HG03520 (cell line): Measurements from ENCODE around the gene ZNF385B.
"Not testable (repeated sequence)": the region's sequence is repeated elsewhere in the genome, so short reads cannot be mapped to it uniquely, and the experiment has no call there.

Experiments
- ATAC-seq: cut with Tn5 transposase; IDR thresholded peaks from one replicate; pipeline ENCODE4 v1.9.1; 2021; ENCODE audit warnings: mild to moderate bottlenecking, moderate library complexity; ENCODE audit not compliant: unreplicated experiment

The ZNF385B gene

GRCh38 chr2:179642462-179642861, 218.9 kb downstream of the ZNF385B start:
- no peak for ATAC-seq

DNA sequence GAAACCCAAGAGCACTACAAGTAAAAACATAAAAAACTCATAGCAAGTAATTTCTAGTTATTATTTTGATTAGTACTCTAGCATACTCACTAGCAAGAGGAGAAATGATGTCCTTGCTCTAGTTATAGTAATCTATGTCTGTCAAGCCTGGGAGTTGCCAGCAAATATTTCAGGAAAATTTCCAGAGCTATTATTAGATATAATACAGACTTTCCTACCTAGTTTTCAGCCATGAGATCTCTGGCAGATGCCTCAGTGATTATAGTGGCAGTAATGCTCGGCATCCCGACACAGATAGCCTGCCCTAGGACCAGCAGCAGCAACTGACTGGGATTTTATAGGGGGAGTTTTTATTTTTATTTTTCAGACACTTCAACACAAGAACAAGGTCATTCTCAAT, 224.4 kb downstream of the ZNF385B start:
- no peak for ATAC-seq

- no peak for ATAC-seq
Observed at GRCh38 chr2:179636100-179636980, 225.1 kb downstream of the ZNF385B start.

GRCh38 chr2:179631769-179632385, 229.5 kb downstream of the ZNF385B start:
- not testable (repeated sequence) for ATAC-seq

GRCh38 chr2:179629776-179630175, 231.6 kb downstream of the ZNF385B start:
- not testable (repeated sequence) for ATAC-seq

DNA sequence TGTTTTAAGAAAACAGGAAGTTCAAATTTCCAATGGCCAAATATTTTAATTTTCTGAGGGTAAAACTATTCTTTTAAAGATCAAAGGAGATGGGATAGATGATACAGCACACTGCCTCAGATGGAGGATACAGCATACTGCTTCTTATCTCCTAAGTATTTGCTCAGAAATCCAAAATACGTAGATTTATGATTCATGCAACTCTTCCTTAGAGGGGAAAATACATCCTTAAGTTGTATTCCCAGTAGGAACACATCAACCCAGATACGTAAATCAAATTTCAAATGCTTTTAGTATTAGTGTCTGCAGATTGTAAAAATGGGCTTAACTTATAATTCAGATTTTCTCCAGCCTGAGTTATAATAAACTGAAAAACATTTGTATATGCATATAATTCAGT, 235.2 kb downstream of the ZNF385B start:
- no peak for ATAC-seq

DNA sequence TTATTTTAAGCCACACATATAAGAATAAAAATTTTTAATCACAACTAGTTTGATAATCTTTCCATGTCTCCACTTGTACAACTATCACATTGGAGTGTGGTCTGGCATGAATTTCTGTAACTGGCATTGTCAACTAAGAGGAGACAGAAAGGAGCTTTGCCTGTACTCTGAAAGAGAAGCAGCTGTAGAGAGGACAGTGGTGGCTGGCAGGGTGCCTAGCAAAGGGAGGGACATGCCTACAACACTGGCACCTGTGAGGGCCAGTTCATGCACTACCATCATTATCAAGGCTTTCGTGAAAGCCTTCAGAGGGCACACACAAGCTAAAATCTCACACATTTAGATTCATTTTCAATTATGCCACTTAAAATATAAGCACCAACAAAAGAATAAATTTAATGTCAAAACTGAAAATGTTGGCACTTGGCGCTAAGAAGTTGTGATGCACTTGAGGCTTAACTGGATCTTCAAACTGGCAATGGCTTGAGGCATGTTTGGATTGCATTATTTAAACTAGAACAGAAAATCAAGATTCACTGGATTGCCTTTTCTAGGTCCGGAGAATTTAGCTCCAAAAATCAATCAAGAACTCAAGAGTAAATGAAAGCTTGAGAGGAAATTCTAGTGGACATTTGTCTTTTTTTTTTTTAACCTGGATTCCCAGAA, 238.6 kb downstream of the ZNF385B start:
- ATAC-seq, result no peak

GRCh38 chr2:179622112-179622511, 239.3 kb downstream of the ZNF385B start:
- ATAC-seq, result no peak

- ATAC-seq, result no peak
Observed at GRCh38 chr2:179619947-179620467, 241.4 kb downstream of the ZNF385B start.

- ATAC-seq, result no peak
Observed at GRCh38 chr2:179614121-179614520, 247.3 kb downstream of the ZNF385B start.

DNA sequence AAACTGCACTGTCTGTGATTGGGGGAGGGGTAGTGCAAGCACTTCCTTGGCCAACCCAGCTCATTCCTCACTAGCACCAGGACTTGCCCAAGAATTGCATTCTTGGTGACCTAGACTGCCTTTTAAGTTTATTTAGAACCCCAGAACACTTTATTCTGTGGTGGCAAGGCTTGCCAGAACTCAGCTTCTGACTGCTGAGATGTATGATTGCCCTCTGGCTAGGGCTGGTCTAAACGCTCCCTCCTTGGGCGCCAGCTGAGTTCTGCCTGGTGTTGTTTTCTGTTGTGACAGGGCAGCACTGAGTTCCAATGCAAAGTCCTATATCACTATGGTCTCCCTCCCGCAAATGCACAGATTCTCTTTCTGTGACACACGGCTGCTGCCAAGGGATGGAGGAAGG, 247.7 kb downstream of the ZNF385B start:
- no peak for ATAC-seq

DNA sequence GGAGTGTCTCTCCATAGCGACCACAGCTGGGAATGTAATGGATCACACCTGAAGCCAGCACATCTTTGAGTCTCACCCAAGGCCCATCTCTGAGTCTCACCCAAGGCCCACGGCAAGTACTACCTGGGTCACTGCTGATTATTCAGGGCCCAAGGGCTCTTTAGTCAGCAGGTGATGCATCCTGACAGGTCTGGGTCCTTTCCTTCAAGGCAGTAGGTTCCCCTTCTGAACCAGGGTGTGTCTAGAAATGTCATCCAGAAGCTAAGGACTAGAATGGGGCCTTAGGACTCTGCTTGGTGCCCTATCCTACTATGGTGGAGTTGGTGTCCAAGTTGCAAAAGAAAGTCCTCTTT, 248.1 kb downstream of the ZNF385B start:
- no peak for ATAC-seq

GRCh38 chr2:179612591-179613298, 248.7 kb downstream of the ZNF385B start:
- no peak for ATAC-seq

DNA sequence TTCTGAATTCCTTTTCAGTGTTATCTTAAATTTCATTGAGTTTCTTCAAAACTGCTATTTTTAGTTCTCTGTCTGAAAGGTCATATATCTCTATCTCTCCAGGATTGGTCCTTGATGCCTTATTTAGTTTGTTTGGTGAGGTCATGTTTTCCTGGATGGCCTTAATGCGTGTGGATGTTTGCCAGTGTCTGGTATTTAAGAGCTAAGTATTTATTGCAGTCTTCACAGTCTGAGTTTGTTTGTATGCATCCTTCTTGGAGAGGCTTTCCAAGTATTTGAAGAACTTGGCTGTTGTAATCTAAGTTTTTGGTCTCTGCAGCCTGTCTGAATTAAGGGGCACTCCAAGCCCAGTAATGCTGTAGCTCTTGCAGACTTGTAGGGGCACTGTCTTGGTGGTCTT, 249.3 kb downstream of the ZNF385B start:
- ATAC-seq, result no peak

GRCh38 chr2:179606141-179606540, 255.3 kb downstream of the ZNF385B start:
- no peak for ATAC-seq

DNA sequence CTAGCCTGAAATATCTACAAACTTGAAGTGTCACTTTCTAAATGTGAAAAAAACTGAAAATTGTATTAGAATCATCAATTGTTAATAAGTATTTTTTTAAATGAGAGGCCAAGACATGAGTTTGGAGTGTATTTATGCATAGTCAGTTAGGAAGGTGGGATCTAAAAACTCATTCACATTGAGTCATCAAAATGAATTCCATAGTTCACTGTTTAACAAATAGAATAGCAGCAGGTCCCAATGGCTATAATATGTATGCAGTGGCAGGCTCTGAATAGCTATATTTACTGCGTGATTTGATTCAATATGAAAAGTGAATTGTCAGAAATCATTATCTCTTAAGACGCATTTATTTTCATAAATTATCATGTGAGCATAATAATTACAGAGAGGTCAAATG, 256.1 kb downstream of the ZNF385B start:
- no peak for ATAC-seq

DNA sequence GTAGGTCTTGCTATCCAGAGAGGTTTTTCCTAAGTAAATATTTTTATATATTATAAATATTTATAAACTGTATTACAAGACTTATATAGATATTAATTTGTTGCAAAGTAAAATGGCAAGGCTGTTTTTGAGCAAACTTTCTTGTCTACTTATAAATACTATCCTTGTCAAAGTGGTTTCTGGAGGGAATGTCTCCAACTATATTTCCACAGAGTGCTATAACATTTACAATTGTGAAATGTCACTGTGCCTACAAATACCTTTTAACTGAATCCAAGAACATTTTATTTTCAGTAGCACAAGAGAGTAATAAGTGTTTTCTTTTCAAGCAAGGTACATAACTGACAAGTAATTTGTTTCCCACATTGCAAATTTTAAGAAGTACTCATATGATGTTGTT, 256.8 kb downstream of the ZNF385B start:
- no peak for ATAC-seq

DNA sequence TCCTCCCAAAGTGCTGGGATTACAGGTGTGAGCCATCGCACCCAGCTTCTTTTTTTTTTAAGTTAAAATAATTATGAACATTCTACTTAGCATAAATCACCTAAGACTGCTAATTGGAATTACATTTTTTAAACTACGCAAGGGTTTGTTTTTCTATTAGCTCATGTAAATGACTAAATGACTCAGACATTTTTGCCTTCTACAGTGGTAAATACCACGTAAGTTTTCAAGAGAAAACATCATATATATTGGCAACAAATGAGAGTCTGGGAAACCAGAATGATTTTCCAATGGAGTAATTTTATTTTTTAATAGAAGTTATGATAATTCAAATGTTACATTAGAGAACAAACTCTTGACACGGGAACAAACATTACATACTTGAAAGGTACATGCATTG, 259.0 kb downstream of the ZNF385B start:
- ATAC-seq, result no peak

- no peak for ATAC-seq
Observed at GRCh38 chr2:179596018-179596417, 265.4 kb downstream of the ZNF385B start.

GRCh38 chr2:179595284-179595683, 266.1 kb downstream of the ZNF385B start:
- no peak for ATAC-seq
